Medulla oblongata (tissue), 1 donor: Measurements from ENCODE around the gene ZNF410.
"Not testable (repeated sequence)": the region's sequence is repeated elsewhere in the genome, so short reads cannot be mapped to it uniquely, and the experiment has no call there.

Source experiments
- DNase-seq: peaks from one replicate; pipeline ENCODE4 v3.0.0-alpha.2; 2015; ENCODE audit errors: extremely low spot score

Gene ZNF410

DNA sequence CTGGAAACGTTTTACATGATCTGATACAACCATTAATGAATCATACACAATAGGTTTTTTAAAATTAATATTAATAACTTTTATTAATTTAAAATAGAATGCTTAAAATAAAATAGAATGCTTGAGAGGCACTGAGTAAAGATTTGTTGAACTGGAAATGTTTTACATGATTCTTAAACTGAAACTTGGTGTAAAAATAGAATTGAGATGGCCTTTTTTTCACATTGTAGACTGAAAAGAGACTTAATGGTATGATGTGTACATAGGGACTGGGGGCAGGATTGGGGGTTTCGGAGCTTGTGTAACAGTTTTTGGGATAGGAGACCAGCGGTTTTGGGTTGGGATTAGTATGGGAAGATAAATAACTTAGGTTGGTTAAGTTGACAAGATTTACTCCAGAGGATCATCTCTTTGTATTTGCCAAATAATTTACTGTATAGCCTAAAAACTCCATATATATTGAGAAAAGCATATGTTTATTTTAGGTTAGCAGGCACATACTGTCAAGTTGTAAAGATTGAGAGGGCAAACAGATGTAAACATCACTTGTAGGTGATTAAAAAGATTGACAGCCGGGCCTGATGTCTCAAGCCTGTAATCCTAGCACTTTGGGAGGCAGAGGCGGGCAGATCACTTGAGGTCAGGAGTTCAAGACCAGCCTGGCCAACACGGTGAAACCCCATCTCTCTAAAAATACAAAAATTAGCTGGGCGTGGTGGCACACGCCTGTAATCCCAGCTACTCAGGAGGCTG lies 2.0 kb upstream of the ZNF410 start:
- DNase-seq: no peak

DNA sequence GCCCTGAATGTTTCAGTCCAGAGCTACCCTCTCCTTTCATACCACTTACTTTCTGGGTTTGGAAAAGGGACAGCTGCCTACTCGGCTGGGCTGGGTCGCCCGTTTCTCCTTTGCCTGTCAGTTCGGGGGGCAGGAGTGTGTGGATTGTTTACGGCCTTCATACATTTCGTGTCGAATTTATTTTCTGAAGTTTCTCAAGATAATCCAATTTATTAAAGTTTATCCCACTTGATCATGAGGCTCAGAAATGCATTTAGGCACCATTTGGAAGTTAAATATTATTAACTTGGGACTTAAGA lies 608 bp downstream of the ZNF410 start:
- DNase-seq: no peak

GRCh38 chr14:73887694-73888459 lies 1.2 kb downstream of the ZNF410 start:
- no peak for DNase-seq

DNA sequence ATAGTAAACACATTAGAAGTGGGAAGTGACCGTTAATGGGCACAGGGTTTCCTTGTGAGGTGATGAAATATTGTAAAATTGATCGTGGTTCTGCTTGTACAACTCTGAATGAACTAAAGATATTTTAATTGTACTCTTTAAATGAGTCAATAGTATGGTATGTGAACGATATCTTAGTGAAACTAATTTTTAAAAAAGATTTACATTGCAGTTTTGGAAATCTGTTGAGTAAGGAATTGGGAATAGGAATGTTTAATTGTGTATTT lies 1.7 kb downstream of the ZNF410 start:
- no peak for DNase-seq

DNA sequence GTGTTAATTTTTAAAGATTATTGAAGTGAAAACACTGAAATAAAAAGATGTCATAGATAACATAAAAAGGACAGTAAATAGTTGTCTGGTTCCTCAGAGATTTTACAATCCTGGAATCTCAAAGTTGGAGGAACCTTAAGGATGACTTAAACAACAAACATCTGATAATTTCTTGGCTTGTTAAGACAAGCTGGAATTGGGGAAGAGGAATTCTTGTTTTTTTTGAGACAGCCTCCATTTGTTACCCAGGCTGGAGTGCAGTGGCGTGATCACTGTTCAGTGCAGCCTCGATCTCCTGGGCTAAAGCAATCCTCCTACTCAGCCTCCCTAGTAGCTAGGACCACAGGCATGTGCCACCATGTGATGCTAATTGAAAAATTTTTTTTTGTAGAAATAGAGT lies 2.3 kb downstream of the ZNF410 start:
- DNase-seq: no peak

DNA sequence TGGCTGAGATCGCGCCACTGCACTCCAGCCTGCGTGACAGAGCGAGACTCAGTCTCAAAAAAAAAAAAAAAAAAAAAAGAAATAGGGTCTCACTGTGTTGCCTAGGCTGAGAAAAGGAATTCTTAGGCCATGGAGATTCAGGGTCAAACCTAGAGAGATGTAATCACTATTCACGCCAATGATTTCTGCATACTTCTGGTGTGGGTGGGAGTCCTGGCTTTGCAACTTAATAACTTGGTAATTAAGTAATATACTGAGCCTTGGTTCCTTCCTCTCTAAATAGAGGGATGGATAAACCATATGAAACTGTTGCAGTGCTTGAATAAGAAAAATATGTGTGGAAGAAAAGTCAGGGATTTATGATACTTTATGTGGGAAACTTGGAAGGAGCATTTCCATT lies 2.7 kb downstream of the ZNF410 start:
- DNase-seq: no peak

- not testable (repeated sequence) for DNase-seq
These were observed 7.6 kb downstream of the ZNF410 start for GRCh38 chr14:73894180-73894687.

DNA sequence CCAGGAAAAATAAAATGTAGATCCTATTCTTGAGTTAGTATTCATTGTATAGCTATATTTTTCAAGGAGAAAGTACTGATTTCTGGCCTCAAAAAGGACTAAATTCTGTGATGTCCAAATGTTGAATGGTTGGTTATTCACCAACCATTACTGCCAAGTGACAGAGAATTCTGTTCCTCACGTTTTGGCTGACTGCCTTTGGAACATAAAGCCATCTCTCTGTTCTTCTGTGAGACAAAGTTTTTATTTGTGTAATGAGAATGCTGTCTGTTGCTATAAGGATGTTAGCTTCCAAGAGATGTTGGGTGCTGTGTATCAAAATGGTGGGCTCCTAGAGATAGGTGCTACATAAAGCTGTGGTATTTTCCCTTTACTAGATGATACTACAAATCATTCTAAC lies 9.3 kb downstream of the ZNF410 start:
- DNase-seq: peak; percentile 46

DNA sequence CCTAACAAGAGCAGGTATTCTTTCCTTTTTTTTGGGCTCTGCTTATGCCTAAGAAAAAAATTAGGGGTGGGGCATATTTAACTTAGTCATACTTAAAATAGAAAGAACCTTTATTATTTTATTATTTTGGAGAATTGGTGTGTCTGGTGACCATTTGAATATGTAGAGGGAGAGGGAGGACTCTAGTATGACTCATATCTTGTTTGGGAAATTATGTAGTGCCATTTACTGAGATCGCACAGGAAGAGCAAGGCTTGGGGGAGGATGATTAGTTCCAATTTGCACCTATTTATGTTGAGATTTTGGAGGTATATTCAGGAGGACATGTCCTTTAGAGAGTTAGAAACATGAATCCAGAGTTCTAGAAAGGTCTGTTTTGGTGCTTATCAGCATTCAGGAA lies 9.9 kb downstream of the ZNF410 start:
- no peak for DNase-seq

DNA sequence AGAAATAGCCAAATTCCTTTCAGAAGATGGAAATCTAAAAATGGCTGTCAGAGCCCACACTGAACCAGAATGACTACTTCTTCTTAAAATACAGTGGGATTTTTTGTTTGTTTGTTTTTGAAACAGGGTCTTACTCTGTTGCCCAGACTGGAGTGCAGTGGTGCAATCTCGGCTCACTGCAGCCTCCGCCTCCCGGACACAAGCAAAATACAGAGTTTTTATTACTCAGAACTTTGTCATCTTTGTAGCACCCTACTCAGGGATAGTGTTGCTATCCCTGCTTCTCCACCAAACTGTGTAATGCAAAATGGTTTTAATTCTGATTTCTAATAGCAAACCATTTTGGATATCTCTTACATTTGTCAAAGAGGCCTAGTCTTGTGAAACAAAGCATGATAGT lies 16.4 kb downstream of the ZNF410 start:
- DNase-seq: no peak

GRCh38 chr14:73909681-73910080 lies 23.0 kb downstream of the ZNF410 start:
- no peak for DNase-seq

DNA sequence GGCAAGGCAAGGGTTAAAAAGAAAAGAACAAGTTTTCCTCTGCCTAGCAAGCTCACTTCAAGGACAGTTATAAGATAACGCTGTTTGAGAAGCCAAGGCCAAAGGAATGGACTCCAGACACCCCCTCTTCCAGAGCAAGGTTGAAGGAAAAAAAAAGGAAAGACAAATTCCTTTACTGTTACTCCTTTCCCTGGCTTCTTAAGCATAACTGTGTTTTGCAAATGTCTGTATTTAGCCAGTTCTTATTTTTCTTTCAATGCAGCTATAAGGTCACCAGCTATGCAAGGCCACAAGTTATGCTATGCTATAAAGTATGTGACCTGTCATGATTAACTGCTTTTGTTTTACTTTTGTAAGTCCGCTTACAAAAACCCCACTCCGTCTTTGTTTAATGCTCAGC lies 26.6 kb downstream of the ZNF410 start:
- DNase-seq: no peak

- DNase-seq: no peak
These were observed 29.7 kb downstream of the ZNF410 start for GRCh38 chr14:73916324-73916723.

DNA sequence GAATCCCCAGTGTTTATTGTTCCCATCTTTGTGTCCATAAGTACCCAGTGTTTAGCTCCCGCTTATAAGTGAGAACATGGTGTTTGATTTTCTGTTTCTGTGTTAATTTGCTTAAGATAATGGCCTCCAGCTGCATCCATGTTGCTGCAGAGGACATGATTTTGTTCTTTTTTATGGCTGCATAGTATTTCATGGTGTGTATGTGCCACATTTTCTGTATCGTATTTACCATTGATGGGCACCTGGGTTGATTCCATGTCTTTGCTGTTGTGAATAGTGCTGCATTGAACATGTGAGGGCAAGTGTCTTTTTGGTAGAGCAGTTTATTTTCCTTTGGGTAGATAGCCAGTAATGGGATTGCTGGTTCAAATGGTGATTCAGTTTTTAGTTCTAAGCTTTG lies 32.8 kb downstream of the ZNF410 start:
- DNase-seq: not testable (repeated sequence)

GRCh38 chr14:73924337-73924736 lies 37.7 kb downstream of the ZNF410 start:
- no peak for DNase-seq

DNA sequence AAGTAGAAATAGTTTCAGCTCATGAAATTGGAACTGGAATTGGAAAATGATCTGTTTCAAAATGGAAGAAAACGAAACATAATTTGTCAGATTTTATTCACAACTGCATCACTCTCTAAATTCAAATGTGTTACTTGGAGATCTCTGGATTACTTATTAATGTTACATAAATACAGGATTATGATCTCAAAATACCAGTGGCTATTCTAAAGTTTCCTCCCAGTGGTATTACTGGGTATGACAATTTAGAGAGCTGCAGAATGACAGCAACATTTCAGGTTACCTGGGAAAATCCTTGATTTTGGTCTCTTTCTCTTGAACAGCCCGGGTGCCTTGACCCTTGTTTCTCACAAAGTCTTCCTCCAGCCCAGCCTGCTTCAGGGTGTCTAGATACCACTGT lies 49.0 kb downstream of the ZNF410 start:
- DNase-seq: no peak

- no peak for DNase-seq
These were observed 49.9 kb downstream of the ZNF410 start for GRCh38 chr14:73936548-73936947.

DNA sequence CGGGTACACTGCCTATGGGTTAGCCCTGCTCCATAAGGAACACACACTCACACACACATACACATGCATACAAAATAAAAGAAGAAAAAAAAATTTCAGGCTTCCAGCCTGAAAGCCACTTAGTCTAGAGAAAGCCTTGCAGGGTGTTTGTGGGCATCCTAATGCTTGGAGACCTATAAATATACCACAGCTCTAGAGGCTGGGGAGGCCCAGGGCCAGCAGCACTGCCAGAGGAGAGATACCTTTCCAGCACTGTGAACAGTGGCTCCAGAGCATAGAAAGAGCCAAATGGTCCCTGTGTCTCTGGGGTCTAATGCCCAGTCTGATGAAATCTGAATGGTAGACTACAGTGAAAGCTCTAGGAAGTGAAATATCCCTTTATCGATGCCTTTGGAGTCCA lies 50.4 kb downstream of the ZNF410 start:
- DNase-seq: no peak

DNA sequence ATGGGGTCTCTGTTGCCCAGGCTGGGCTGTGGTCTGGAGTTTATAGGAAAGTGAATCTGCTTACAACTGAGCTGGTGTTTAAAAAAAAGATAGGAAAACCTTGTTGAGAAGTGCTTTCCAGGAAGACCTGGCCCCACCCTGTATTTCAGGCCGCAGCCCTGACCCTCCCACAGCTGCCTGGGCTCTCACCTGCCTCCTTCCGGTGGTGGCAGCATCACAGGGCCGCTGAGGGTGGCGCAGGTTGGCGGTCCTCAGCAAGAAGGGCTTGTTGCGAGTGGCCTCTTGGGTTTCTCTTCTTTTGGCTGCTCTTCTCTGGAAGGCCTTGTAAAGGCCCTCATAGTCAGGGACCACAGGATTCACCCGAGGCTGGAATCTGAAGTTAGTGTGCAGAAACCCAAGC lies 55.5 kb downstream of the ZNF410 start:
- DNase-seq: no peak

- peak; percentile 58 for DNase-seq
These were observed 56.4 kb downstream of the ZNF410 start for GRCh38 chr14:73943083-73943482.

DNA sequence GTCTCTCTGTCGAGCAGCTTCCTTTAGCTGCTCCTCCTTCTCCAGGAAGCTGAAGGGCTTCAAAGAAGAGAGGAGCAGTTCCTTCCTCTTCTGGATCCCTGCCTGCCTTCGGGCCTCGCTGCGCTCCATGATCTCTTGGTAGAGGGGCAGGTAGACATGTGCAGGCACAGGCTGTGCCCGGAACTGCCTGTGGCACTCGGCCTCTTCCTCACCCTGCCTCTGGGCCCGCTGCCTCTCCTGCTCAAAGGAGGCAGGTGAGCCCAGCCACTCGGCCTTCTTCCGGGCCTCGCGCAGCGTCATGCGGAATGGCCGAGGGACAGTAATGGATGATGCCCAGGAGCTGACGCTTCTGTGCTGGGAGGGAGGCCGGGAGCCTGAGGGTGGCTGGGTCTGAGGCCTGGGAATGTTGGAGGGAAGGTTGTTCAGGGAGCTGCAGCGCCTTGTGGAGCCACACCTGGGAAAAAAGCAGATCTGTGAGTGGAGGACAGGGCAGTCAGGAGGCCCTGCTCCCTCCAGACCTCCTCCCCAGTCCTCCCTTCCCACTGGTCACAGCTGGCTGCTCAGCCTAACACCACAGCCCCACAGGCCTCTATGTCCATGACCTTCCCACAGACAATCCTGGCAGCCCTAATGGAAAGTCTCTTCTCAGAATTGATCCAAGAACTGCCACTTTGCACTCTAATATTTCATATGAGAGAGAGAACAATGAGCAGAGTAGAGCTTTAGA lies 57.9 kb downstream of the ZNF410 start:
- no peak for DNase-seq

GRCh38 chr14:73945159-73945670 lies 58.6 kb downstream of the ZNF410 start:
- no peak for DNase-seq
